Measurements from ENCODE around the gene HKDC1.

DNA sequence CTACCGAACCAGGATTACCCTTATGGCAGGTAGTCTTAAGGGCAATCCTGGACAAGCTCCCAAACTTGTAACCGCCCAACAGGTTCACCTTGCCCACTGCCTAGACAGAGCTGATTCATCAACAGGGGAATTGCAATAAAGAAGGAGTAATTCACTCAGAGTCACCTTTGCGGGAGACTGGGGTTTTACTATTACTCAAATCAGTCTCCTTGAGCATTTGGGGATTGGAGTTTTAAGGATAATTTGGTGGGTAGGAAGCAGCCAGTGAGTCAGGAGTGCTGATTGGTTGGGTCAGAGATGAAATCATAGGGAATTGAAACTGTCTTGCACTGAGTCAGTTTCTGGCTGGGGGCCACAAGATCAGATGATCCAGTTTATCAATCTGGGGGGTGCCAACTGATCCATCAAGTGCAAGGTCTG lies 83.5 kb downstream of the HKDC1 start:
- TF ChIP-seq, protein P1, sequence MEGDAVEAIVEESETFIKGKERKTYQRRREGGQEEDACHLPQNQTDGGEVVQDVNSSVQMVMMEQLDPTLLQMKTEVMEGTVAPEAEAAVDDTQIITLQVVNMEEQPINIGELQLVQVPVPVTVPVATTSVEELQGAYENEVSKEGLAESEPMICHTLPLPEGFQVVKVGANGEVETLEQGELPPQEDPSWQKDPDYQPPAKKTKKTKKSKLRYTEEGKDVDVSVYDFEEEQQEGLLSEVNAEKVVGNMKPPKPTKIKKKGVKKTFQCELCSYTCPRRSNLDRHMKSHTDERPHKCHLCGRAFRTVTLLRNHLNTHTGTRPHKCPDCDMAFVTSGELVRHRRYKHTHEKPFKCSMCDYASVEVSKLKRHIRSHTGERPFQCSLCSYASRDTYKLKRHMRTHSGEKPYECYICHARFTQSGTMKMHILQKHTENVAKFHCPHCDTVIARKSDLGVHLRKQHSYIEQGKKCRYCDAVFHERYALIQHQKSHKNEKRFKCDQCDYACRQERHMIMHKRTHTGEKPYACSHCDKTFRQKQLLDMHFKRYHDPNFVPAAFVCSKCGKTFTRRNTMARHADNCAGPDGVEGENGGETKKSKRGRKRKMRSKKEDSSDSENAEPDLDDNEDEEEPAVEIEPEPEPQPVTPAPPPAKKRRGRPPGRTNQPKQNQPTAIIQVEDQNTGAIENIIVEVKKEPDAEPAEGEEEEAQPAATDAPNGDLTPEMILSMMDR (IDR thresholded peaks at IDR 0.05) = no peak
- no peak for TF ChIP-seq EZH2 (IDR thresholded peaks at IDR 0.05; ENCODE audit: borderline replicate concordance, insufficient read depth, low read depth, low read length, poor library complexity, severe bottlenecking)
